Neural progenitor cell (in vitro differentiated cells): ENCODE results near the gene PTPRC.

Experiments used
- CTCF ChIP-seq: fragments of 200-600 bp; sonication (generic); IDR thresholded peaks from 2 replicates; pipeline ENCODE4 v1.5.1; 2017; ENCODE audit warnings: antibody characterized with exemption, mild to moderate bottlenecking
- EZH2 ChIP-seq: fragments of 200-600 bp; sonication (generic); IDR thresholded peaks from 2 replicates; pipeline ENCODE4 v1.6.1; 2017; ENCODE audit warnings: antibody characterized with exemption, mild to moderate bottlenecking, moderate library complexity

GRCh38 chr1:198620951-198621824, 17.7 kb upstream of the PTPRC start:
- no peak for TF ChIP-seq CTCF
- TF ChIP-seq EZH2: no peak
